GM12891 (cell line): Measurements from ENCODE around the gene LTBP2.

Experiments
- PAX5 ChIP-seq: IDR thresholded peaks from 2 replicates; pipeline ENCODE4 v1.6.1; 2011; ENCODE audit warnings: low read length, moderate library complexity, mild to moderate bottlenecking; ENCODE audit not compliant: insufficient read depth, severe bottlenecking
- POLR2A ChIP-seq: IDR thresholded peaks from 2 replicates; pipeline ENCODE4 v1.6.1; 2011; ENCODE audit warnings: low read depth, low read length, control low read depth
- POLR2AphosphoS5 ChIP-seq: IDR thresholded peaks from 2 replicates; pipeline ENCODE4 v1.6.1; 2011; ENCODE audit warnings: low read depth, low read length, control low read depth
- POU2F2 ChIP-seq: IDR thresholded peaks from 2 replicates; pipeline ENCODE4 v1.6.1; 2011; ENCODE audit warnings: low read depth, mild to moderate bottlenecking, control low read depth, low read length, moderate library complexity
- TAF1 ChIP-seq: IDR thresholded peaks from 2 replicates; pipeline ENCODE4 v1.6.1; 2011; ENCODE audit warnings: low read depth, low read length, control low read depth

- TF ChIP-seq POLR2A = no peak
- no peak for TF ChIP-seq TAF1
- TF ChIP-seq POLR2AphosphoS5 = no peak
- TF ChIP-seq PAX5 = no peak
- no peak for TF ChIP-seq POU2F2
Measured at GRCh38 chr14:74578479-74578878, 33.6 kb downstream of the LTBP2 start.
